ENCODE data around the gene BCKDHA. TPM values are rescaled to one million over a fixed set of nuclear protein-coding genes. Genes with fewer than 3 reads are reported as not detected.

Gene BCKDHA
- total RNA-seq, 1 donor from 2014 or later: 13.4 TPM

GRCh38 chr19:41442473-41443355, 45.1 kb downstream of the BCKDHA start, which contains the start of gene ERICH4:
TSS of gene ERICH4 (plus strand) at chr19:41443156. CDS start at chr19:41443170, 14 bp downstream.
- Histone ChIP-seq H3K9me3 (no peaks in the 10 kb centered on the region), H3K4me3 (no peak within 1 kb of the TSS), H3K27me3 (ENCODE audit: low read depth) (no peaks in the 10 kb centered on the region), H3K36me3 (peaks cover 5% of the 10 kb centered on the region), H3K27ac (no peak within 1 kb of the TSS), H3K4me1 (peaks cover 21% of the 10 kb centered on the region)
- intact Hi-C loops (cut with DNase I): no loop called here
- no peak for DNase-seq
- TF ChIP-seq CTCF (IDR thresholded peaks at IDR 0.05): no peak
- ATAC-seq: no peak

GRCh38 chr19:41443813-41444455, 46.3 kb downstream of the BCKDHA start:
- ATAC-seq (no peak), DNase-seq (no peak)
- intact Hi-C loops (cut with DNase I): no loop called here
- no peaks in the 10 kb centered on the region for H3K36me3 ChIP-seq
- H3K27me3 ChIP-seq (ENCODE audit: low read depth): no peaks in the 10 kb centered on the region
- TF ChIP-seq CTCF (IDR thresholded peaks at IDR 0.05): no peak
- no peaks in the 10 kb centered on the region for H3K9me3 ChIP-seq
- H3K4me3 ChIP-seq: no peak overlapping the region
- H3K4me1 ChIP-seq: peaks cover 25% of the 10 kb centered on the region
- no peak overlapping the region for H3K27ac ChIP-seq

DNA sequence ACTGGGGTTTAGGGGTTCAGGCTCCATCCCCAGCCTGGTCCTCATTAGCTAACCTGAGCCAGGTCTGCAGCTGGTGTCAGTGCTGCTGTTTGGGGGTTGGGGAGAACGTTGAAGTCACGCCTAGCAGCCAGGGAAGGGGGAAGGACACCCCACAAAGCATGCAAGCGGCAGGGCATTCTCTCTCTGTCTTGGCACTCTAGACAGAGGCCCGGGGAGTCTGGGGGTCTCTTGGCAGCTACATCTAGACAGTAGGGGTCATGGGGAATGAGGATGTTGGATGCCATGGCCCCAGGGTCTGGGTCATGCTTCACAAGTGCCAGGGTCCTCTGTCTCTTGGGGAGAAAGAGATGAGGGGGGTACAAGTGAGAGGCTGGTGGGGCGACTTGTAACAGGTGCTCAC, 48.0 kb downstream of the BCKDHA start:
- ATAC-seq (no peak), DNase-seq (no peak)
- Histone ChIP-seq H3K36me3 (no peaks in the 10 kb centered on the region), H3K4me3 (no peak overlapping the region), H3K27me3 (ENCODE audit: low read depth) (no peaks in the 10 kb centered on the region), H3K4me1 (peaks cover 23% of the 10 kb centered on the region), H3K9me3 (no peaks in the 10 kb centered on the region), H3K27ac (no peak overlapping the region)
- TF ChIP-seq CTCF (IDR thresholded peaks at IDR 0.05): no peak
- intact Hi-C loops (cut with DNase I): no loop called here

GRCh38 chr19:41447732-41448332, 50.2 kb downstream of the BCKDHA start:
- Histone ChIP-seq H3K27ac (peak overlapping the region; percentile 36), H3K4me1 (peaks cover 23% of the 10 kb centered on the region), H3K4me3 (peak overlapping the region; percentile 44), H3K9me3 (no peaks in the 10 kb centered on the region), H3K27me3 (ENCODE audit: low read depth) (no peaks in the 10 kb centered on the region), H3K36me3 (no peaks in the 10 kb centered on the region)
- intact Hi-C loops (cut with DNase I): no loop called here
- ATAC-seq: no peak
- no peak for DNase-seq
- TF ChIP-seq CTCF (IDR thresholded peaks at IDR 0.05): no peak

DNA sequence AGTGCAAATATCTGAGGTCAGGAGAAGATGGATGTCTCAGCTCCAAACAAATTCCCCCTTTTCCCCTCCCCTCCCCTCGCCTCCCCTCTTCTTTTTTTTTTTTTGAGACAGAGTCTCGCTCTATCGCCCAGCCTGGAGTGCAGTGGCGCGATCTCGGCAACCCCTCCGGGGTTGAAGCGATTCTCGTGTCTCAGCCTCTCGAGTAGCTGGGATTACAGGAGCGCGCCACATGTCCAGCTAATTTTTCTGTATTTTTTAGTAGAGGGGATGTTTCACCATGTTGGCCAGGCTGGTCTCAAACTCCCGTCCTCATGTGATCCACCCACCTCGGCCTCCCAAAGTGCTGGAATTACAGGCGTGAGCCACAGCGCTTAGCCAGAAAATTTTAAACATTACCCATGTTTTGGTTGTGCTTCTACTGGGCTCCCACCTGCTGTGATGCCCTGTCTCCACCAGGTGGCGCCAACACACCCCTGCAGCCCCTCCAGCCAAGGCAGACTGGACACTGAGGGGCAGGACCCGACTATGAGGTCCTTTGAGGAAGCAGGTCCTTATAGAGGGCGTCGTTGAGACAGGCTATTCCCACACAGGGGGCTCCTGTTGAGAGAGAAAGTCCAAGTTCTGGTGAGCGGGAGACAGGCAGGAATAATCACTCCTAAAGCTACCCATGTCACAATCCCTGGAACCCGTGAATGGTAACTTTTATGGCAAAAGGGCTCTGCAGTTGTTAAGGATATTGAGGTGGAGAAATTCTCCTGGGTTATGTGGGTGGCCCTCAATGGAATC, 51.7 kb downstream of the BCKDHA start:
- Histone ChIP-seq H3K4me1 (peaks cover 23% of the 10 kb centered on the region), H3K9me3 (no peaks in the 10 kb centered on the region), H3K36me3 (no peaks in the 10 kb centered on the region), H3K27ac (no peak overlapping the region), H3K4me3 (peak overlapping the region; percentile 37), H3K27me3 (ENCODE audit: low read depth) (no peaks in the 10 kb centered on the region)
- intact Hi-C loops (cut with DNase I): no loop called here
- peak; percentile 99 for TF ChIP-seq CTCF (IDR thresholded peaks at IDR 0.05)
- DNase-seq (peak; percentile 81), ATAC-seq (peak; percentile 94 to 95)

All from lower lobe of right lung (tissue), 2 donors.